HEK293T (cell line): ENCODE measurements around the gene TFF1.

ENCODE experiments used
- ARNT ChIP-seq: fragments of 450-650 bp; IDR thresholded peaks from 2 replicates; pipeline ENCODE4 v1.6.1; 2017; ENCODE audit warnings: mild to moderate bottlenecking
- CTBP1 ChIP-seq: fragments of 450-650 bp; IDR thresholded peaks from 2 replicates; pipeline ENCODE4 v1.6.1; 2016; ENCODE audit warnings: borderline replicate concordance
- ELF4 ChIP-seq: fragments of 450-650 bp; IDR thresholded peaks from 2 replicates; pipeline ENCODE4 v1.6.1; 2017; ENCODE audit warnings: antibody characterized with exemption
- FOXM1 ChIP-seq: fragments of 450-650 bp; IDR thresholded peaks from 2 replicates; pipeline ENCODE4 v1.6.1; 2017; ENCODE audit warnings: mild to moderate bottlenecking, borderline replicate concordance
- NFRKB ChIP-seq: fragments of 450-650 bp; IDR thresholded peaks from 2 replicates; pipeline ENCODE4 v1.6.1; 2016; ENCODE audit warnings: mild to moderate bottlenecking, moderate library complexity
- PKNOX1 ChIP-seq: fragments of 450-650 bp; IDR thresholded peaks from 2 replicates; pipeline ENCODE4 v1.6.1; 2016
- SP1 ChIP-seq: fragments of 450-650 bp; IDR thresholded peaks from 2 replicates; pipeline ENCODE4 v1.6.1; 2017
- SUZ12 ChIP-seq: fragments of 450-650 bp; IDR thresholded peaks from 2 replicates; pipeline ENCODE4 v1.6.1; 2016; ENCODE audit warnings: mild to moderate bottlenecking

DNA sequence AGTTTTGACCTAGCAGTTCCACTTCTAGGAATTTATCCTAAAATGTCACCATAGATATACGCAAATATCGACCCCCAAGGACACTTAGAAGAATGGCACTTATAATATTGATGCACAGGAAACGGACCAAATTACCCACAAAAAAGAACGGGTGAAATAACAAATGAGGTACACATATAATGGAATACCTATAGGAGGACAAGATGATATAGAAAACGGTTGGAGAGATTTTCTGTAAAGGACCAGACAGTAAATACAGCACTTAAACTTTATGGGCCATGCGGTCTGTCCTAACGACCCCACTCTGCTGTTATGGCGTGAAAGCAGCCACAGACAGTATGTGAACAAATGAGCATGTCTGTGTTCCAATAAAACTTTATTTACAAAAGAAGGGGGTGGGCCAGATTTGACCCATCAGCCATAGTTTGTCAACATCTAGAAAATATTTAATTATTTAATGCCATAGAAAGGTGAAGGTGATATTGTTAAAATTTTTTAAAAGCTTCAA lies 27.2 kb upstream of the TFF1 start:
- TF ChIP-seq NFRKB (no peak), SP1 (no peak), SUZ12 (no peak), CTBP1 (no peak), ELF4 (no peak), PKNOX1 (no peak), ARNT (no peak), FOXM1 (no peak)
